Measurements from ENCODE around the gene PHTF2.
A peak's percentile ranks its signal among the peaks of the same experiment; 100 is the strongest.

The PHTF2 gene

DNA sequence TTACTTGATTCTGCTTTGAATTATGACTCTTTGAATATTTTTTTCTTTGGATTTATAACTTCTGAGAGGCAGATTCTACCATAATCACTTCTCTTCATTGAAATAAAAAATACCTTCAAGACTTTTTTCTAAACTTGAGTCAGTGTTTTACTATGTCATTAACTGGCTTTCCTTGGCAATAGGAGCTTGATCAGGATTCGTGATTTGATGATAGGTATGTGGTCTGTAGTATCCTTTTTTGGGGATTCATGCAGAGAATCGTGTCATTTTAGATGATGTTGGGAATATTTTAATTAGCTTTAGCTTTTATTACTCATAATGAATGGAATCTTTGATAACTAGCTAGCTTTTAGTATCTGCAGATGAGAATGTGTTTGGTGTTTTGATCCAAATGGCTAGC, 83.3 kb downstream of the PHTF2 start:
- DNase-seq: no peak

DNA sequence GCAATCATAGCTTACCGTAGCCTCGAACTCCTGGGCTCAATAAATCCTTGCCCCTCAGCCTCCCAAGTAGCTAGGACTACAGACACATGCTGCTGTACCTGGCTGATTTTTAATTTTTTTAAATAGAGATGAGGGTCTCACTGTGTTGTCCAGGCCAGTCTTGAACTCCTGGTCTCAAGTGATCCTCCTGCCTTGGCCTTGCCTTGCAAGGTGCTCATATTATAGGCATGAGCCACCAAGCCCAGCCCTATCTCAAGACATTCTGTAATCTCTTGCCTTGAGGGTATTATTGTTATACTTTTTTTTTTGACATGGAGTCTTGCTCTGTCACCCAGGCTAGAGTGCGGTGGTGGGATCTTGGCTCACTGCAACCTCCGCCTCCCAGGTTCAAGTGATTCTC, 86.6 kb downstream of the PHTF2 start:
- DNase-seq: no peak

DNA sequence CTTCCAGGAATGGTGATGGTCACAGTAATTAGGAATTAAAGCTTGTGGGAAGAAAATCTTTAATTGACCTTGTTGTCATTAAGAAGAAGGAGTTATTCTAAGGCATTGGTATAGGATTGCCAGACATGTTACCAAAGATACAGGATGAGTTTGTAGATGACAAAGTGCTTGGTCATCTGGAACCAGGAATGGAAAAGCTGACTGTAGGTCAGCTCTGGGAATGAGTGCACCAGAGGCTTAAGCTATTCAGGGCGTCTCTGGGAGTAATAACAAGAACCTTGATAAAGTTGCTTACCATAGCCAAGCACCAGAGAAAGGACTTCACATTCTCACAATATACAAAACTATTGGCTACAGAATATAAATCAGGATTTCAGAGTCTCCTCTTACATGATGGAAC, 89.0 kb downstream of the PHTF2 start:
- no peak for DNase-seq

DNA sequence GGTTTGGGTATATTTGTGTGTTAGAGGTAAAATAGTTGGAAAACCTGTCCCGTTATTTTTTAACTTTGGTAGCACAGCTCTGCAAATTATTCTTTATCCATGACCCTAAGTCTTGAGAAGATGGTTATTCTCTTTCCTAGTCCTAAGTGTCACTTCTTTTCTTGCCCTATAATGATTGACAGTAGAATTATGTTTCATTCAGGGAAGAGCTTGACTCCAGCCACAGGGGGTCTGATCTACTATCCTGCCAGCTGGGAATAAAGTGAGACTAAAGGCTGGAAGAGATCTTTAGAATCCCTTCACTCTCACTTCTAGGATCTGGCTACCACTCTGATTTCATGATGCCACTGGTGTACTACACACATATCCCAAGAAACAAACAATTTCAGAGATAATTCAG, 90.4 kb downstream of the PHTF2 start:
- DNase-seq: no peak

DNA sequence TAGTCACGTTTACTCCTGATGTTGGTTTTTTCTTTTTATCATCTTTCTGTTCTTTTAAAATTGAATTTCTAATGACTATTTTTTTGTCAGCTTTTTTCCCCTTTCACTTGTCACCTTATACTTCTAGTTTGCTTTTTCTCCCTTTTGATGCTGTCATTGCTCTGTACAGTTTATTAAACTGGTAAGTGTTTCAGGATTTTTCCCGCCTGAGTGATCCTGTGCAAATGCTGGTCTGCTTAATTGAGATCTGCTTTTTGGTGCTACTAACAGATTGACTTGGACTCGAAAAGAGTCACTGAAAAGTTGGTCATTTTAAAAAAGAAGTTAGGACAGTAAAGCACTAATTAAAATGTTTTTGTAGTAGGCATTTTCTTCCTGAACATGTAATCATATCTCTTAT, 95.2 kb downstream of the PHTF2 start:
- no peak for DNase-seq

DNA sequence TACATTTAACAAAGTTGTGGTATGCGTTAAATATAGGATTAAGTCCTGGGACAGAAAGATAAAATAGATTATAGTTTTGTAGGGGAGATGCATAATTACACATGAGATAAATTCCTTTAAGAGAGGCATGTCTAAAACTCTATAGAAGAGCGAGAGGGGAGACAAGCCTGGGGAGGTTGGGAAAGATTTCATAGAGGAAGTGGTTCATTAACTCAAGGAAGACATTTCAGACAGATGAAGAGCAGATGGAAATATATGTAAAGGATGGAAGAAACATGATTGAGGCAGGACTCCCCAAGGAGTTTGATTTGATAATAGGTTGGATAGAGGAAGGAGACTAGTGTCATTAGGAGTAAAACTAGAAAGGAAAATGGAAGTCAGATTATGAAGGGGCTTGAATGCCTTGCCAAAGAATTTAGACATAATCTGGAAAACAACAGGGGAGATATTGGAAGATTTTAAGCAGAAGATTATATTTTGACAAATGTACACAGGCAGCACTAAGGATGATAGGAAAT, 96.1 kb downstream of the PHTF2 start:
- no peak for DNase-seq

DNA sequence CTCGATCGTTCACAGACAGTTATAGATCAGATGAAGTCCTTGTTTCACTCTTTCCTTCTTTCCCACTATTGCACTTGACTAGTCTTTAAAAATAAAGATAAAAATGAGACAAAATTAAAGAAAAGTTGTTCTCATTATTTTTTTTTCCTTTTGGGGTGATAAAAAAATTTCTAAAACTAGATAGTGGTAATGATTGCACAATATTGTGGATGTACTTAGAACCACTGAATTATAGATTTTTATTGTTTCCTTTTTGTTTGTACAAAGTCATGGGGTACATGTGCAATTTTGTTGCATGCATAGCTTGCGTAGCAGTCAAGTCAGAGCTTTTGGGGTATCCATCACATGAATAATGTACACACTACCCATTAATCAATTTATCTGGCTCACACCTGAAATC, 97.3 kb downstream of the PHTF2 start:
- no peak for DNase-seq

DNA sequence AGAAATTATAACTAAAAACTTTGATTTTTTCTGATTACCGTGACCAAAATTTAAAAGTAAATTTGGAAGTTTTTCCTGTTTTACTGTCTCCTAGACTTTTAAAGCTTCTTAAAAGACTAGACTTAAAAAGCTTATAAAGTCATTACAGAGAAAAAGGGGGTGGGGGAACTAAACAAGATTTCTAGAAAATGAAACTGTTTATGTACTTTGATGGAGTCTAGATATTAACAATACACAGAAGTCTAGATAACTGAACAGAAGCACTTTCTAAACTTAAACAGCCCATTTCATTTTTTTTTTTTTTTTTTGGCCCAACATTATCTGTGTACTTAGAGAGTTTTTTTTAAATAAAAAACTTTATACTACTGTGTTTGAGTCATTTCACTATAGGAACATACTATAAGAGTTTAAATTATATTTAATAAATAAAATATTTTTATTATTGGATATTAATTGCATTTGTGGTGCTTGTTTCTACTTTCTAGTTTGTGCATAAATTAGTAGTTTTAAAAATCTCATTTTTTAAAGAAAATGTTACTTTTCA, 98.5 kb downstream of the PHTF2 start:
- DNase-seq: no peak

DNA sequence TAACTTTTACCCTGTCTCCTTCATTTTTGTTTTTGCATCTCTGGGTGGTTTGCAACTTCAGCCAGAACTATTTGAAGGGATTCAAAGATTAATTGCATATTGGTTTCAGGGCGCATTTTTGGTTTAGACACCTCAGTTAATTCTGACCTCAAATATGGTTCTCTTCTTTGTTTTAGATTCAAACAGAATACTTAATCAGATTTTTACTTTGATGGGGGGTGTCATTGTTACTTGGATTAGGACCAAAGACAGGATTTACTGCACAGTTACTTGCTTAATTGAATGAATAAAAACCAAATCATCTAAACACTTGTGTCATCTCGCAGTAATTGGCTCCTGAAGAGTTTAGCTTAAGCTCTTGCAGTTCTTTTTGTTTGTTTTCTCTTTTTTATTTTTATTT, 100.9 kb downstream of the PHTF2 start:
- no peak for DNase-seq

DNA sequence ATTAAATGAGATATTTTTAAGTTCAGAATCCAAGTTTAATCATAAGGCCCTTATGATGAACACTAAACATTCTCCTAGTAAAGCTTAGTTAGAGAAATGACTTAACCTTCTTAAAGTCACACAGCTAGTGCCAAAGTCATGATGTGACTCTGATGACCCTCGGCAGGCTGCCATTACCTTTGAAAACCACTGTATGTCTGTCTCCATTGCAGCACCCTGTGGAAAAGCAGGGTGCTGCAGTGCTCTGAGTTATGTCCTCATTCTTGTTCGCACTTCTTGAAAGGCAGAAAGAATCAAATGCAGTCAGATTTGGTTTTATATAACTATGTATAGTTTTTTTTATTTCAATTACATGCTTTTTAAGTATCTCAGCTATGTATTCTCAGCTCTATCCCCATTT, 105.0 kb downstream of the PHTF2 start:
- DNase-seq: no peak

DNA sequence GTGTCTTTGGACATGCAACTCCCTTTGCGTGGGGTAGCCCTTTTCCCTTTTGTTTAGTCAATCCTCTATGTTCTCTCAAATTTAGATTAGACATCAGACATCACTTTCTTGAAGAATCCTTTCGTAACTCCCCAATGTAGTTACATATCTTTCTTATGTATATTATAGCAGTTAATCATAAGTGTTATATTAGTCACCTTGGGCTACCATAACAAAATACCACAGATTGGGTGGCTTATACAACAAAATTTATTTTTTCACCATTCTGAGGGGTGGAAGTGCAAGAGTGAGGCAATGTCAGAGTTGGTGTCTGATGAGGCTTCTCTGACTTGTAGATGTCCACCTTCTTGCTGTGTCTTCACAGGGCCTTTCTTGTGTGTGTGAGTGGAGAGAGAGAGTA, 105.7 kb downstream of the PHTF2 start:
- DNase-seq: no peak

DNA sequence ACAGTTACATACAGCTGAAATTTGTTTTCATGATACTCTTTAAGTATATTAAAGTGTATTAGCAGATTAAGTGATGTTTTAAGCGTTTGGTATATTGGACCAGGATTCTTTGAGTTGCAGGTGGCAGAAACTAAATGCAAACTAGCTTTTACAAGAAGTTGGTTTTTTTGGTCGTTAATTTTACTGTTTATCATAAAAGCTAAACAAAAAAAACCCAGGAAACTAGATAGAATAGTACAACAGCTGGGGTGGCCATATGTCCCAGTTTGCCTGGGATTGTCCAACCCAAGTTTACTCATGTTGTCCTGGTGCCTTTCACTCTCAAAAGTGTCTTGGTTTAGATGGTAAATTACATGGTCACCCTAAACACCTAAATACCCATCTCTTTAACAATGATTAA, 108.7 kb downstream of the PHTF2 start:
- DNase-seq: no peak

DNA sequence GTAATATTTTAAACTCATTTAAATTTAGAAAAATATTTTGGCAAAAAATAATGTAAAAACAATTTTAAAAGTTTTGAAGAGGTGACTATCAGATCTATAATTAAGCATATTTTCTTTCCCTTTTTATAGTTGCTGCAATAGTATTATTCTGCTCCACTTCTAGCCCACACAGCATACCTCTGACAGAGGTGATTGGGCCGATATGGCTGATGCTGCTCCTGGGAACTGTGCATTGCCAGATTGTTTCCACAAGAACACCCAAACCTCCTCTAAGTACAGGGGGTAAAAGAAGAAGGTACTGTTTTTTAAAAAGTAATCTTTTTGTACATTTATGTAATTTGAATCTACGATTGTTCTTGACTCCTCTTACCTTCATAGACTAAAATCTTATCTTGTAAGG, 110.1 kb downstream of the PHTF2 start:
- no peak for DNase-seq

DNA sequence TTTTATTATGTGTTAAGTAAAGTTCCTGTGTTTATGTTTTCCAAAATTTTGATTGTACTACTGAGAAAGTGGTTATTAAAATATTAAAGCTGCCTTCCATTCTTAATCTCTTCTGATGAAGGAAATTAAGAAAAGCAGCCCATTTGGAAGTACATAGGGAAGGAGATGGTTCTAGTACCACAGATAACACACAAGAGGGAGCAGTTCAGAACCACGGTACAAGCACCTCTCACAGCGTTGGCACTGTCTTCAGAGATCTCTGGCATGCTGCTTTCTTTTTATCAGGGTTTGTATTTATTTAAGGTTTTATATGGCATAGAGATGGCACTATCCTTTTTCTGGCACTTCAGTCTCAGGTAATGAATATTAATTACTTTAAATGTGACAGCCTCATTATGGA, 111.6 kb downstream of the PHTF2 start:
- DNase-seq: no peak

DNA sequence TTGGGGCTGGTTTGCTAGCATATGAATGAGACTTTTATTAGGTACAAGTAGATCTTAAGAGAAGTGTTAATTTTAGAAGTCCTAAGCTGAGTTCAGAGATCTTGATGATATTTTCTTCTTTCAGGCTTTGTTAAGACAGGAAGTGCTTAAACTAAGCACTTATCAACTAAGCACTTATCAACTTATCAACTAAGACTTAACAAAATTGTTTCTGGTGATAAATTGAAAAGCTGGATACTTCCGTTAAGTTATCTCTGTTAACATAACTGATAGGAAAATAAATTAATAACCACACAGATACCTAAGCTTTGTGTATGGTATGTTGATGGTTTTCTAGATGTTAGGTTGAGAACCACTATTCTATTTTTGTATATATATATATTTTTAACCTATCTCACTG, 113.7 kb downstream of the PHTF2 start:
- no peak for DNase-seq

DNA sequence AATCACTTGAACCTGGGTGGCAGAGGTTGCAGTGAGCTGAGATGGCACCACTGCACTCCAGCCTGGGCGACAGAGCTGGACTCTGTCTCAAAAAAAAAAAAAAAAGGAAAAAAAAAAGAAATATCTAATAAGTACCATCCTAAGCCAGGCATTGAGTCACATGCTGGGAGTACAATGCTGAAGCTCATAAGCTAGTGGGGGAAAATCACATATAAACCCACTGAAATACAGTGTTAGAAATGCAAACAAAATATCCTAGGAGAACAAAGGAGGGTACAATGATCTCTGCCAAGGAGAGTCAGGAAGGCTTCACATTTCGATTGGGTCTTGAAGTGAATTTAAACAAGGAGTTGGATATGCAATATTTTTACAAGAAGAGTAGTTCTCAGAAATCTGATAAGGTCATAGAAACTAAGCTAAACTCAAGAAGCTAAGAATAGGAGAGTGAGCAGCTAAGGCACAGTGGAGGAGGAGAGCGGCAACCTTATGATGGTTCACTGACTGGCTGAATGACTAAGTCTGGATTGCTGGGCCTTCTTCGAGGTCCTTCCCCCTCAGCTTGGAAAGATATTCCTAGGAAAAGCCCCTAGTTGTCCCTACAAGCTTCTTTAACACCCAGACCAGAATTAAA, 115.5 kb downstream of the PHTF2 start:
- DNase-seq: no peak

DNA sequence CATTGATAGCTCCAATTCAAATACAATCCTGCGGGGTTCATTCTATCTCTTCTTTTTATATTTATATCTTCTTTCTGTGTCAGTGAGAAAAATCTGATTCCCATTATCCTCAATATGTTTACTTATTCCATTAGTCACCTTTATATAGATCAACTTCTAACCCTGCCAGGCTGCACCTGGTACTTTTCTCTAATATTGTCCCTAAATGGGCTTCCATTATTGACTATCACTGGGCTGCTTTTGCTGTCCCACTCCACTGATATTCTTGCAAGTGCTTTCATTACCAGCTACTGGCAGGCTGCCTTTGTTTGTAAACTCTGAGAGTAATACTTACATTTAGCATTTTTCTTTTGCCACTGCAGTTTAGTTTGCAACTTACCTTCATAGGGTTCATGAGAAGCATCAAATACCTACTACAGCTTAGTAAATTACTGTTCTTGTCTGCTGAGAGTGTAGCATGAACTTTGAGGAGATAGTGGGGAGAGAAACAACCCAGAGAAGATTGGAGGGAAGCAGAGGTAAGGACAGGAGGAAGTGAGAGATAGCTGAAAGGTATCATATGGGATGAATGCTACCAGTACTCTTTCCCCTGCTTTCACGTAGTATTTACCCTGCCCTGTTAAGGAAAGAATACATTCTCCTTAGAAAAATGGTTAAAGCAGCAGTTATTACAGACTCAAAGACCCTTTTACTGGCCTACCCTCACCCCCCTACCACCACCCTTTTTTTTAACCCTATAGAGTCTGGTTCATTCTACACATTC, 119.1 kb downstream of the PHTF2 start:
- no peak for DNase-seq

DNA sequence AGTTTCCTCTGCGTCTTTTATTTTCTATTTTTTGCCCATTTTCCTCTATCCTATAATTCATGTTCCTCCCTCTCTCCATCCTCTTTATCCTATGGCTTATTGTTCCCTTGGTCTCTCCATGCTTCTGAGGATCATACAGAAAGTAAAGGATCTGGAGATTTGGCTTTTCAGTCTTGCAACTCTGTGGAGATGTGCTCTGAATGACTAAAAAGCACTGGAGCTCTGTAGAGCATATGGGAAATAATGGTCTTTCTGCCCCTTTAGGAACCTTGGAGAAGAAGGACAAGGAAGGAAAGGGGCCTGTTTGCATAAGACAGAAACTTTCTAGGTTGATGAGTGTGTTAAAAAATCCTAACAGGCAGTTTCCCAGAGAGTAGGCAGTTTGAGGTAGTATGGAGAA, 120.1 kb downstream of the PHTF2 start:
- no peak for DNase-seq

DNA sequence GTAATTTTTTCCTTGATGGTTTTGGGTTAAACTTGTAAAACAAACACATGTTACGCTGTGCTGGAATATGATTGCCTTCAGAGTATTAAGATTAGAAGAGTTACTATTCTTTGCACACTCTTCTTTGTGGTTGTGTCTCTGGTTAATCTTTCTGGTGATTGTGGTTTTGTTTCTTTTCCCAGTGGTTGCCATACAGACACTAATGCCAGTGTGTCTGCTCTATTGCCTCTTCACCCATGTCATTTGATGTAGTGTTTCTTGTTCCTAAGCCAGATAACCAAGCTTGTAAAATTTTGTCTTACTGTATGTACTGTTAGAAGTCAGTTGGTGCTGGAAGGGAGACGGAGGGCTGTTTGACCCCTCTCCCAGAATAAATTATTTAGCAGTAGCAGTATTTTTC, 124.8 kb downstream of the PHTF2 start:
- DNase-seq: no peak

DNA sequence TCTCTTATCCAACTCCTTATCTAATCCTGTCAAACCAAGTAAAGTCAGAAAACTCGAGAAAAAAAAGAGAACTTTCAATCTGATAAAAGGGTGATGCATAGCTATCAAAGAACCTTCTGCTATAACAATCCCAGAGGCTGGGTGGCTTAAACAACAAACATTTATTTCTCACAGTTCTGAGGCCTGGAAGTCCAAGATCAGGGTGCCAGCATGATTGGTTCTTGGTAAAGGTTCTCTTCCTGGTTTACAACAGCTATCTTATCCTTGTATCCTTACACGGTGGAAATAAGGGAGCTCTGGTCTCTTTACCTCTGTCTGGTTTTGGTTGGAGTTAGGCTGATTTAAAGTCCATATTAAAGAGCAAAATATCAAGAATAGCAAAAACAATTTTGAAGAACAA, 131.9 kb downstream of the PHTF2 start:
- no peak for DNase-seq

DNA sequence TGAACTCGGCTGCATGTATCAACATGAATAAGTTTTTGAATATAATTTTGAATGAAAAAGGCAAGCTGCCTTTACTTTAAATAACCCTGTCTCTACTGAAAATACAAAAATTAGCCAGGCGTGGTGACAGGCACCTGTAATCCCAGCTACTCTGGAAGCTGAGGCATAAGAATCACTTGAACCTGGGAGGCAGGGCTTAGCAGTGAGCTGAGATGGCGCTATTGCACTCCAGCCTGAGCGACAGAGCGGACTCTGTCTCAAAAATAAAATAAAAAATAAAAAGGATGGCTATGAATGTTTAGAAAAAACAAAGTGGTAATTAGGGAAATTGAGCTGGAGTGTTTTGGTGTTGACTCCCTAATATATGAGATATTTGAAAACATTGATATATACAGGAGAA, 133.3 kb downstream of the PHTF2 start:
- DNase-seq: no peak

DNA sequence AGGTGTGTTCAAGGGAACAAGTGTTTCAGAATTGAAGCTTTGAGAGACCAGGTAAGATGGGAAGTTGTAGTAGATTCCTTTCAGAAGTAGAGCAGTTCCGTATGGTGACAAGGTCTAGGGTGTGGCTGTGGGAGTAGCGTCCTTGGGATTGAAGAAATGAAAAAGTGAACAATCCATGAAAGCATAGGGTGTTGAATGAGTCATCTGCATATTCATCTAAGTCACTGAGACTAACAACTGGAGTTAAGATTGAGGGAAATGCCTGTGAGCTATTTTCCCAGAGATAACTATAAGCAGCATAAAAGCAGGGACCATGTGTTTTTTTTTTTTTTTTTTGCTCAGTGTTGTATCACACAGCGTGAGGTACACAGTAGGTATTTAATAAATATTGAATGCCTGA, 134.8 kb downstream of the PHTF2 start:
- DNase-seq: no peak

DNA sequence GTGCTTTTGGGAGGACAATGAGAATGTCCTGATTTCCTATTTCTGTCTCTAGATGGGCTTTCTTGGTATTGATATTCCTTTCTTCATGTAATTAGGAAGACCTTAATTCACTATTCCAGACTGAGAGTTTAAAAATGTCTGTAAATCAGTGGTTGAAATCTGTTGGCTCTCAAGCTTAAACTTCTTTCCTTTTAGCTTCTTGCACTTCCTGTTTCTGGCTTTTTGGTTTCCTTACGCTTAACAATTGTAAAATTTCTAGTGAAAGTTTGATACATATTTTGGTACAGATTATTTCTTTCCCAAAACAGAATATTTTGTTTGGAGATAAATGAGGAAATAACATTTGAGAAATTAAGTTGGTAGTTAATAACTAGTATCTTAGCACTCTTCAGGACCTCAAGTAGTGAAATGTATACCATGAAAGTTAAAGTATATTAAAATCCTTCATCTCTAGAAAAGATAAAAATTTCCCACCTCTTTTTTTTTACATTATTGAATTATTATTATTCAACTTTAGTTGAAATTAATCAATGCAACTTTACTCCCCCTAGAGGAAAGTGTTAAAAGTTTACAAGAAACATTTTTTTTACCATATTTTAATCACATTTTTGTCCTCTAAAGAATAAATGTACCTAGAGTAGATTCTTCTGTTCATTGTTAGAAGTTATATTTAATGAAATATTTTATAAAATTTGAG, 137.2 kb downstream of the PHTF2 start:
- no peak for DNase-seq

DNA sequence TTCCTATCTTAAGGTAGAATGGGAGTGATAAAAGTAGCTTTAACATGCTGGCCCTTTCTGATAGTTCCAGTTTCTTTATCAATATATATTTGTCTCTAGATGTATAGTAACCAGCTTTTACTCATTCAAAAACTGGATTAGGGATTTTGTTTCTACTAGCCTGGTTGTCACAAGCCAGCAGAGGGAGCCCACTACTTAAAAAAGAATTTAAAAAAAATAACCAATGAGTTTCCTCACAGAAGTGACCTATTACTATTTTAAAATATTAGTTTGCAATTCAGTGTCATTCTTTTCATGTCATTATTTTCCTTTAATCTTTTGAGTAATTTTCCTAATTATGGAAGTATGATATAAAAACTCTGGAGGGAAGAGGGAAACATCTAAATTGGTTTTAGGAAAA, 142.1 kb downstream of the PHTF2 start:
- DNase-seq: peak; percentile 3 to 49
